NCI-H446 (cell line): ENCODE data around the gene TMCO1.
A peak's percentile ranks its signal among the peaks of the same experiment; 100 is the strongest.
"Not testable (repeated sequence)": the region's sequence is repeated elsewhere in the genome, so short reads cannot be mapped to it uniquely, and the experiment has no call there.

ENCODE experiments used
- DNase-seq, 2 experiments: peaks; one replicate each; lab custom pipeline; 2025; lab: John Stamatoyannopoulos, UW

The TMCO1 gene, protein sequence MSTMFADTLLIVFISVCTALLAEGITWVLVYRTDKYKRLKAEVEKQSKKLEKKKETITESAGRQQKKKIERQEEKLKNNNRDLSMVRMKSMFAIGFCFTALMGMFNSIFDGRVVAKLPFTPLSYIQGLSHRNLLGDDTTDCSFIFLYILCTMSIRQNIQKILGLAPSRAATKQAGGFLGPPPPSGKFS

GRCh38 chr1:165768513-165769394 is at the start of gene TMCO1:
Gene TMCO1, minus strand, starts transcription at chr1:165768868. Its CDS starts 117 bp downstream, at chr1:165768751.
- peak; percentile 97 to 99 for DNase-seq

DNA sequence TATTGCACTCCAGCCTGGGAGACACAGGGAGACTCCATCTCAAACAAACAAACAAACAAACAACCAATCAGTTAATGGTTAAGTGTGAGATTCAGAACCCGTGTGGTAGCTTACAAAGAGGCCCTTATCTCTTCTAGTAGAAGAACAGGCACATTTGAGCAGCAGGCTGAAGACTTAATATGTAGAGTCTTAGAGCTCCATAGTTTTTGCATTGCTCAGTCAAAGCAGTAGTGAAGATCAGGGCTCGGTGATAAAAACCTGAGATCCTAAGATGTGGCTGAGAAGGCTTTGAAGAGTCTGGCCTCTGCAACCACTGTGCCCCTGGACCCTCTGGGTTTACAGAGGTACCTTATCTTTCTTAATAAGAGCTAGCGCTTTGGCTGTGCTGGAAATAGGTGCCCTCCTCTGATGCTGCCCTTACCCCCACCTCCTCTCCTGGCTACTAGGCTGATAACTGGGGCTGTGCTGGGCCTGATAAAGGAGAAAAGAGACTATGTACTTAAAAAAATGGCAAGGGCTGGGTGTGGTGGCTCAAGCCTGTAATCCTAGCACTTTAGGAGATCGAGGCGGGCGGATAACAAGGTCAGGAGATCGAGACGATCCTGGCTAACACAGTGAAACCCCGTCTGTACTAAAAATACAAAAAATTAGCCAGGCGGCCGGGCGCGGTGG is 48.3 kb upstream of the TMCO1 start:
- DNase-seq: no peak

GRCh38 chr1:165816157-165816556 is 47.5 kb upstream of the TMCO1 start:
- DNase-seq: no peak

GRCh38 chr1:165815725-165816124 is 47.1 kb upstream of the TMCO1 start:
- no peak for DNase-seq

DNA sequence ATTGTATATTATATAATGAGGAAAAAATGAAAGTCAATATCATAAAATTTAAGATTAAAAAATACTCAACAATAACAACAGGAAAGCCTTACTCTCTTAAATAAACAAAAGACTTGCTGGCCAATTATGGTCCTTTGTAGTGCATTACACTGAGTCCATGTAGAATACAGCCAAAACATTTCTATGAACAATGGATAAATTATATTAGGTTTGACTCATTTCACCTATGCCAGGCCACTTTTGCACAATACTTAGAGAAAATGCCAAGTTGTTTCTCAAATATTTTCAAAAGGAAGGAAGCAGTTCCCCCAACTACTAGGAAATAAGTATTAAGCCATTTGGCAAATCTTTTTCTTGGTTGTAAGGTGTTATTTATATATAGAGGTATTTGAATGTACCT is 38.9 kb upstream of the TMCO1 start:
- no peak for DNase-seq

- not testable (repeated sequence) for DNase-seq
Observed at GRCh38 chr1:165804513-165804912, 35.8 kb upstream of the TMCO1 start.

DNA sequence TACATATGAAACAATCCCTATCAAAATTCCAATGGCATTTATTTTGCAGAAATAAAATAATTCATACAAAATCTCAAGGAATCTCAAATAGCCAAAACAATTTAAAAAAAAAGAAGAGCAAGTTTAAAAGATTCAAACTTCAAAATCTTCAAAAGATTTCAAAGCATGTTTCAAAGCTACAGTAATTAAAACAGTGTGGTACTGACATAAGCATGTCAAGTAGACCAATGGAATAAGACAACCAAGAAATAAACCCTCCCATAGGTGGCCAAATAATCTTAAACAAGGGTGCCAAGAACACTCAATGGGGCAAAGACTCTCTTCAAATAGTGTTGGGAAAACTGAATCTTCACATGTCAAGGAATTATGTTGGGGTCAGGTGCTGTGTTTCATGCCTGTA is 30.7 kb upstream of the TMCO1 start:
- DNase-seq: no peak

DNA sequence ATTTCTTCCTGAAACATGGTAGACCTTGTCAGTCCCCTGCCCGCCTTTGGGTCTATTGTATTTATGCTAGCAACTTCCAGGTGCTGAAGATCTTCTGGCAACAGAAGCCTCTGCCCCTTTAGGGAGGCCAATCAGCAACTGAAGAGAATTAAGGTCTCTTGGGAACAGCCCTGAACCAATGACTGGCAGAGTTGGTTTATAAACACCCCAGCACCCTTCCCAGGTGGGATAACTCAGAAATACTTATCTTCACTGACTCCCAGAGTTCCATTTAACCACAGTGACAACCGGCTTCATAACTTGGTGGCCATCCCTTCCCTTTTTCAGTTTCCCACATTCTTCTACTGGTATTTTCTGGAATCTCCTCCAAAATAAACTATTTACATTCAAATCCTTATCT is 27.2 kb upstream of the TMCO1 start:
- DNase-seq: no peak

DNA sequence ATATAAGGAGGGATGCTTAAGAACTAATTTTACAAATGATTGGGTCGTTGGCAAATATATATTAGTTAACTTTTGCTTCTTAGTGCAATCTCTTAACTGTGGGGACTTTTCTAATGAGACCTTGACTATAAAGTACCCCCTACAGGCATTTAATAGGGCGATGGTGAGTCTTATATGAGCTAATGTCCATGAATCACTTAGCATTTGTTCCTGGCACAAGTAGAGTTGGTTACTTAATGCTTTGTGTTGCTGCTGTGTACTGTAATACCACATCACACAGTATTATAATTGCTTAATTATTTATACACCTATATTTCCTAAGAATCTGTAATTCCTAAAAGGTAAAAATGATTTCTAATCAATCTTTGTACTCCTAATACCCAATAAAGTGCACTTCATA is 25.3 kb upstream of the TMCO1 start:
- DNase-seq: no peak

- no peak for DNase-seq
Observed at GRCh38 chr1:165787741-165788140, 19.1 kb upstream of the TMCO1 start.

- DNase-seq: not testable (repeated sequence)
Observed at GRCh38 chr1:165783519-165783918, 14.9 kb upstream of the TMCO1 start.

DNA sequence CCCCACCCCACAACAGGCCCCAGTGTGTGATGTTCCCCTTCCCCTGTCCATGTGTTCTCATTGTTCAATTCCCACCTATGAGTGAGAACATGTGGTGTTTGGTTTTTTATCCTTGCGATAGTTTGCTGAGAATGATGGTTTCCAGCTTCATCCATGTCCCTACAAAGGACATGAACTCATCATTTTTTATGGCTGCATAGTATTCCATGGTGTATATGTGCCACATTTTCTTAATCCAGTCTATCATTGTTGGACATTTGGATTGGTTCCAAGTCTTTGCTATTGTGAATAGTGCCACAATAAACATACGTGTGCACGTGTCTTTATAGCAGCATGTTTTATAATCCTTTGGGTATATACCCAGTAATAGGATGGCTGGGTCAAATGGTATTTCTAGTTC is 9.5 kb upstream of the TMCO1 start:
- not testable (repeated sequence) for DNase-seq

GRCh38 chr1:165773324-165773965 is 4.8 kb upstream of the TMCO1 start:
- DNase-seq: no peak

DNA sequence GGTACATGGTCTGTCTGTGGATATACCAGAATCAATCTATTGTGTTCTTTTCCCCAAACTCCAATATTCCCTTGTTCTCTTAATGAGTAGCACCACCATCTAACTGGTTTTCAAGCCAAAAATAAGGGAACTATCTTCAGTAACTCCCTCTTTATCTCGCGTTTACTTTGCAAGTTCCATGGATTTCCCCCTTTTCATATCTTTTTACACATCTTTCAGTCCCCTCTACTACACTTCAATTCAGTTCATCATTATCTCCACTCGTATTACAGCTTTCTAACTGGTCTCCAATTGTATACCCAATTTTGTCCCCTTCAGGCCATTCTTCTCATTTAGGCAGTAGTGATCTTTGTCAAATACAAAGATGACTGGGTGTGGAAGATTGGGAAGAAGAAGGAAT is 4.1 kb upstream of the TMCO1 start:
- DNase-seq: no peak

- DNase-seq: no peak
Observed at GRCh38 chr1:165764277-165764676, 4.4 kb downstream of the TMCO1 start.

DNA sequence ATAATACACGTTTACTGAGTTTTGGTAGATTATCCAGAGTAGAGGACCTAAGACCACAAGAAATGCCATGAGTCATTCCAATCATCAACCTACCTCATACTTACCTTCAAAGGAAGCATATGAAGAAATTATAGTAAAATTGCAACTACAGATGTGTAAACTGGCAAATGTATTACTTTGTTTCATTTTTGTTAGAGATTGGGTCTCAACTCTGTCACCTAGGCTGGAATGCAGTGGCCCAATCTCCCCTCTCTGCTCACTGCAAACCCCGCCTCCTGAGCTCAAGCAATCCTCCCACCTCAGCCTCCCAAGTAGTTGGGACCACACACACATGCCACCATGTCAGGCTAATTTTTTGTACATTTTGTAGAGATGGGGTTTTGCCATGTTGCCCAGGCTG is 5.2 kb downstream of the TMCO1 start:
- no peak for DNase-seq

DNA sequence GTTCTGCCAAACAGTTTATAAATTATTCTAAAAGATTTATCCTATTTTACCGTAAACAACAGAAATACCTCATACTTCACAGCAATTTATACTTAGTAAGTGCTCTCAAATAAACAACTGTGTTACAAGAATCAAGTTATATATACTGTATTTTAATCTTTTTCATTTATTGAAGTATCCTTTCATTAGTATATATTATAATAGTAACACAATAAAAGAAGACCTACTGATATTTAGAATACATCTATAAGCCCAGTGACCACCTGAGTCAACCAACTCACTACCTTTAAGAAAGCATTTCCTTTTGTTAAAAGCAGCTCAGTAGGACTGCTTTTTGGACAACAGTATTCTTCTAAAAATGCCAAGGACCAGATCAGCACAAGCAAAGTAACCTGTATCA is 5.9 kb downstream of the TMCO1 start:
- no peak for DNase-seq

DNA sequence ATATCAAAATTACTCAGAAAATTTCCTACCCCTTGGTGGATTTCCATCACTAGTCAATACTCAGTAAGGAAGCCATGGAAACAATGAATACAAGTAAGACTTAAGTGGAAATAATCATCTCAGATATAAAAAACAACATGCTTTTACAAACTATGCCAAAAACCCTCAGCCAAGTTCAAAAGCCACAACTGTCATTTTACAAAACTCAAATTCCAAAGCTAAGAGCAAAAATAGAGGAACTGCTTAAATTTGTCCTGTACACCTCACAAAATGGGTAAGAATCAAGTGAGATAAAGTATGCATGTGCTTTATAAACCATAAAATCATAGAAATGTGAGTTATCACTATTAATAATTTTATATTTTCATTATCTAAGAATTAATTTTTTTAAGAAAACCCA is 9.6 kb downstream of the TMCO1 start:
- DNase-seq: no peak

- DNase-seq: no peak
Observed at GRCh38 chr1:165755393-165756010, 13.2 kb downstream of the TMCO1 start.

- no peak for DNase-seq
Observed at GRCh38 chr1:165753934-165754333, 14.7 kb downstream of the TMCO1 start.

DNA sequence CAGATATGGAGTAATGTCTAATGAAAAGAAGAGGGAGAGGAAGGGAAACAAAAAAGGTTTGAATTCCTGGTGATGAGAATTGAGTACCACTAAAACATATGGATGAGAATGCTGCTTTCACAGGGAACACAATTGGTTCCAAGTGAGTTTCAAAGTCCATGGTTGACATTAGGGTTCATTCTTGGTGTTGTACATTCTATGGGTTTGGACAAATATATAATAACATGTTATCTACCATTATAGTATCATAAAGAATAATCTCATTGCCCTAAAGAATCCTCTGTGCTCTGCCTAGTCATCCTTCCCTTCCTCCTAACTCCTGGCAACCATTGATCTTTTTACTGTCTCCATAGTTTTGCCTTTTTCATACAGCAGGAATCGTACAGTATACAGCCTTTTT is 20.1 kb downstream of the TMCO1 start:
- DNase-seq: no peak
